Measurements from ENCODE around the gene HBQ1. TPM values are rescaled to one million over a fixed set of nuclear protein-coding genes. Genes with fewer than 3 reads are reported as not detected.

HBQ1 gene
- total RNA-seq, 1 experiment from 2014 or later: not detected

DNA sequence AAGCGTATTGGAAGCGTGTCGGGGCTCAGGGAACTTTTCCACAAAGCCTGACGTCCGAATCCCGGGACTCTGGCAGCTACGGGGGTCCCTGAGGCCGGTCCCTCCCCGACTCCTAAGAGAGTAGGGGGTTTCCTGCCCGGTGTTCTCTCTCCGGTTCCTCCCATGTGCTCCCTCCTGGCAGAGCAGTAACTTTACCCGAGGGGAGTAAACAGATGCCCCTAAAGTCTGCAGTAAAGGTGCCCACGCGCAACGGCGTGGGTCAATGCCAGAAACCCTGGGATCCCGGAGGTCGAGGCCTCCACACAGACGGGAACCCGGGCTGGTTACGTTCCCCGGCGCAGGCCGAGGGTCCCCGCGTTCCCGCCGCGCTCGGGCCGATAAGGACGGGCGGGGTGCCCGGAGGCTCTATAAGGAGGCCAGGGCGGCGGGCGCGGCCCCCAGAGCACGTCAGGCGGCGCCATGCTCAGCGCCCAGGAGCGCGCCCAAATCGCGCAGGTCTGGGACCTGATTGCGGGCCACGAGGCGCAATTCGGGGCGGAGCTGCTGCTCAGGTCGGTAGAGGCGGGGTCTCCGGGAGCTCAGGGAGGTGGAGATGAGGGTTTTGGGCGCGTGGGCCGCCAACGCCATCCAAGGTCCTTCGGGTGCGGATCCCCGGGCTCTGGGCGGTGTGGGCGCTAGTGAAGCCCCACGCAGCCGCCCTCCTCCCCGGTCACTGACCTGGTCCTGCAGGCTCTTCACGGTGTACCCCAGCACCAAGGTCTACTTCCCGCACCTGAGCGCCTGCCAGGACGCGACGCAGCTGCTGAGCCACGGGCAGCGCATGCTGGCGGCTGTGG is 14.5 kb upstream of the HBQ1 start, which contains the start of gene HBM:
TSS of gene HBM (plus strand) at position 440 of the 836 bp plus-strand sequence. CDS start at position 460, 20 bp downstream.
- H2AFZ ChIP-seq (ENCODE audit: low read depth, low read length, poor library complexity, severe bottlenecking): no peak within 1 kb of the TSS
- ATAC-seq (no peak), DNase-seq (ENCODE audit: low read depth, low spot score) (no peak)
- CTCF ChIA-PET: no interaction called here
- H3K79me2 ChIP-seq (ENCODE audit: insufficient read depth, low read length): no peaks in the 10 kb centered on the region
- POLR2A ChIA-PET: no interaction called here
- no TSS peak for BruUV-seq (replicated peaks)
- no peaks in the 10 kb centered on the region for H3K9me2 ChIP-seq (ENCODE audit: insufficient read depth)
- H3K36me3 ChIP-seq (ENCODE audit: control insufficient read depth in 1 of 2, insufficient read depth in 2 of 2, low read length in 2 of 2): no peaks in the 10 kb centered on the region
- no peaks in the 10 kb centered on the region for H3K27me3 ChIP-seq (ENCODE audit: insufficient read depth, low read length)
- RAD21 ChIA-PET (ENCODE audit: low non-redundant PET in 1 of 2, low total read pairs in 2 of 2, uncharacterized antibody in 2 of 2, unreplicated experiment in 2 of 2): no interaction called here
- H3K4me2 ChIP-seq (ENCODE audit: low read length): no peak within 1 kb of the TSS
- no peaks in the 10 kb centered on the region for H4K20me1 ChIP-seq (ENCODE audit: insufficient read depth)
- TF ChIP-seq FOSL1 (IDR thresholded peaks at IDR 0.05; ENCODE audit: low read depth) (no peak), EZH2phosphoT487 (IDR thresholded peaks at IDR 0.05; ENCODE audit: borderline replicate concordance) (no peak), ZNF274 (IDR thresholded peaks at IDR 0.05; ENCODE audit: low read depth, low read length) (no peak), POLR2AphosphoS5 (IDR thresholded peaks at IDR 0.05; ENCODE audit: low read depth, low read length) (no peak)
- H3K4me1 ChIP-seq (ENCODE audit: control insufficient read depth in 1 of 2, insufficient read depth in 2 of 2, low read length in 2 of 2): peaks cover 0 to 14% of the 10 kb centered on the region in 2 experiments; a peak in 2 of 4 replicates
- intact Hi-C loops (cut with micrococcal nuclease): no loop called here
- no peaks in the 10 kb centered on the region for H3K9me3 ChIP-seq (ENCODE audit: control insufficient read depth in 1 of 2, insufficient read depth in 1 of 2, low read depth in 1 of 2, low read length in 2 of 2)
- no peak within 1 kb of the TSS for H3K4me3 ChIP-seq (replicated peaks in 1 of 2; ENCODE audit: low read depth in 1 of 2, low read length in 2 of 2)
- no peak within 1 kb of the TSS for H3K9ac ChIP-seq (ENCODE audit: low read length)
- H3K27ac ChIP-seq (ENCODE audit: low read depth, low read length): no peak within 1 kb of the TSS

GRCh38 chr16:166375-167121 is 13.7 kb upstream of the HBQ1 start:
- ChIA-PET POLR2A (no interaction called here), RAD21 (ENCODE audit: low non-redundant PET in 1 of 2, low total read pairs in 2 of 2, uncharacterized antibody in 2 of 2, unreplicated experiment in 2 of 2) (no interaction called here), CTCF (no interaction called here)
- H3K9me3 ChIP-seq (ENCODE audit: control insufficient read depth in 1 of 2, insufficient read depth in 1 of 2, low read depth in 1 of 2, low read length in 2 of 2): no peaks in the 10 kb centered on the region
- TF ChIP-seq ZBTB33 (IDR thresholded peaks at IDR 0.05; ENCODE audit: extremely low read depth, insufficient replicate concordance, low read length) (no peak), ELF1 (IDR thresholded peaks at IDR 0.05; ENCODE audit: borderline replicate concordance, low read depth) (no peak), EZH2 (IDR thresholded peaks at IDR 0.05) (no peak), SP1 (IDR thresholded peaks at IDR 0.05; ENCODE audit: low read depth) (no peak), JUND (IDR thresholded peaks at IDR 0.05) (no peak)
- H3K79me2 ChIP-seq (ENCODE audit: insufficient read depth, low read length): no peaks in the 10 kb centered on the region
- H3K9ac ChIP-seq (ENCODE audit: low read length): no peak overlapping the region
- ATAC-seq: no peak
- no TSS peak for BruUV-seq (replicated peaks)
- no peak overlapping the region for H3K27ac ChIP-seq (ENCODE audit: low read depth, low read length)
- no peaks in the 10 kb centered on the region for H3K36me3 ChIP-seq (ENCODE audit: control insufficient read depth in 1 of 2, insufficient read depth in 2 of 2, low read length in 2 of 2)
- no peaks in the 10 kb centered on the region for H4K20me1 ChIP-seq (ENCODE audit: insufficient read depth)
- H3K4me3 ChIP-seq (replicated peaks in 1 of 2; ENCODE audit: low read depth in 1 of 2, low read length in 2 of 2): no peak overlapping the region
- H3K4me2 ChIP-seq (ENCODE audit: low read length): no peak overlapping the region
- no peaks in the 10 kb centered on the region for H3K27me3 ChIP-seq (ENCODE audit: insufficient read depth, low read length)
- intact Hi-C loops (cut with micrococcal nuclease): no loop called here
- H3K4me1 ChIP-seq (ENCODE audit: control insufficient read depth in 1 of 2, insufficient read depth in 2 of 2, low read length in 2 of 2): peaks cover 0 to 14% of the 10 kb centered on the region in 2 experiments; a peak in 2 of 4 replicates
- no peaks in the 10 kb centered on the region for H3K9me2 ChIP-seq (ENCODE audit: insufficient read depth)
- no peak overlapping the region for H2AFZ ChIP-seq (ENCODE audit: low read depth, low read length, poor library complexity, severe bottlenecking)
- no peak for DNase-seq (ENCODE audit: low read depth, low spot score)

Measured in HCT116 (cell line).